Loucy (cell line): ENCODE measurements around the gene NSD2.

Experiments
- EZH2phosphoT487 ChIP-seq: fragments of 200-600 bp; IDR thresholded peaks from 2 replicates; pipeline ENCODE4 v1.6.1; 2018; ENCODE audit warnings: antibody characterized with exemption, mild to moderate bottlenecking, moderate library complexity, borderline replicate concordance
- TF ChIP-seq, protein P1 (sequence below): fragments of 200-600 bp; sonication (generic); conservative IDR thresholded peaks from 2 replicates; pipeline ENCODE4 v1.5.1; 2014; ENCODE audit warnings: mild to moderate bottlenecking, antibody characterized with exemption, low read length

DNA sequence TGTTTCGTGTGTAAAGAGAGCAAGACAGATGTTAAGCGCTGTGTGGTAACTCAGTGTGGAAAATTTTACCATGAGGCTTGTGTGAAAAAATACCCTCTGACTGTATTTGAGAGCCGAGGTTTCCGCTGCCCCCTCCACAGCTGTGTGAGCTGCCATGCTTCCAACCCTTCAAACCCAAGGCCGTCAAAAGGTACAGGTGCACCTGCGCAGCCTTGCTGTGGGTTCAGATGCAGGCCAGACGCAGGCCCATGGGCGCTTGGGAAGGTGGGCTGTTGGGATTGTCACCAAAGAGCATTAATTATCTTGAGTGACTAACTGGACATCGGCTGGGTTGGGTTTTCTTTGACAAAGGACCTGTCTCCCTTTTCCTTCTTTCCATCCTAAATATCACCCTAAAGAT, 82.1 kb downstream of the NSD2 start:
- TF ChIP-seq, protein P1, sequence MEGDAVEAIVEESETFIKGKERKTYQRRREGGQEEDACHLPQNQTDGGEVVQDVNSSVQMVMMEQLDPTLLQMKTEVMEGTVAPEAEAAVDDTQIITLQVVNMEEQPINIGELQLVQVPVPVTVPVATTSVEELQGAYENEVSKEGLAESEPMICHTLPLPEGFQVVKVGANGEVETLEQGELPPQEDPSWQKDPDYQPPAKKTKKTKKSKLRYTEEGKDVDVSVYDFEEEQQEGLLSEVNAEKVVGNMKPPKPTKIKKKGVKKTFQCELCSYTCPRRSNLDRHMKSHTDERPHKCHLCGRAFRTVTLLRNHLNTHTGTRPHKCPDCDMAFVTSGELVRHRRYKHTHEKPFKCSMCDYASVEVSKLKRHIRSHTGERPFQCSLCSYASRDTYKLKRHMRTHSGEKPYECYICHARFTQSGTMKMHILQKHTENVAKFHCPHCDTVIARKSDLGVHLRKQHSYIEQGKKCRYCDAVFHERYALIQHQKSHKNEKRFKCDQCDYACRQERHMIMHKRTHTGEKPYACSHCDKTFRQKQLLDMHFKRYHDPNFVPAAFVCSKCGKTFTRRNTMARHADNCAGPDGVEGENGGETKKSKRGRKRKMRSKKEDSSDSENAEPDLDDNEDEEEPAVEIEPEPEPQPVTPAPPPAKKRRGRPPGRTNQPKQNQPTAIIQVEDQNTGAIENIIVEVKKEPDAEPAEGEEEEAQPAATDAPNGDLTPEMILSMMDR: no peak
- no peak for TF ChIP-seq EZH2phosphoT487
